GM21526 (cell line): ENCODE measurements around the gene CLEC4G.
A peak's percentile ranks its signal among the peaks of the same experiment; 100 is the strongest.

ENCODE experiments used
- ATAC-seq: cut with Tn5 transposase; IDR thresholded peaks from one replicate; pipeline ENCODE4 v1.9.1; 2021; ENCODE audit warnings: moderate library complexity; ENCODE audit not compliant: unreplicated experiment, low FRiP score

Gene CLEC4G

GRCh38 chr19:7729831-7730285, 2.1 kb downstream of the CLEC4G start:
- no peak for ATAC-seq

GRCh38 chr19:7729211-7729610, 2.7 kb downstream of the CLEC4G start:
- no peak for ATAC-seq

- no peak for ATAC-seq
Observed at GRCh38 chr19:7725791-7726190, 6.1 kb downstream of the CLEC4G start.

- no peak for ATAC-seq
Observed at GRCh38 chr19:7722231-7722651, 9.7 kb downstream of the CLEC4G start.

GRCh38 chr19:7720351-7720750, 11.6 kb downstream of the CLEC4G start:
- no peak for ATAC-seq

- ATAC-seq: no peak
Observed at GRCh38 chr19:7718668-7719067, 13.2 kb downstream of the CLEC4G start.

GRCh38 chr19:7716762-7717161, 15.1 kb downstream of the CLEC4G start:
- no peak for ATAC-seq

GRCh38 chr19:7715671-7716070, 16.2 kb downstream of the CLEC4G start:
- ATAC-seq: no peak

- ATAC-seq: no peak
Observed at GRCh38 chr19:7710616-7711015, 21.3 kb downstream of the CLEC4G start.

- ATAC-seq: no peak
Observed at GRCh38 chr19:7709932-7710460, 21.9 kb downstream of the CLEC4G start.

- ATAC-seq: no peak
Observed at GRCh38 chr19:7706955-7707456, 24.9 kb downstream of the CLEC4G start.

GRCh38 chr19:7706188-7706954, 25.5 kb downstream of the CLEC4G start:
- ATAC-seq: no peak

GRCh38 chr19:7705387-7706187, 26.3 kb downstream of the CLEC4G start:
- ATAC-seq: peak; percentile 31

- ATAC-seq: no peak
Observed at GRCh38 chr19:7704280-7705060, 27.4 kb downstream of the CLEC4G start.

- ATAC-seq: no peak
Observed at GRCh38 chr19:7703332-7703731, 28.6 kb downstream of the CLEC4G start.

- peak; percentile 45 for ATAC-seq
Observed at GRCh38 chr19:7701654-7702457, 30.1 kb downstream of the CLEC4G start, which contains the start of gene FCER2. Gene FCER2, minus strand, starts transcription at chr19:7702131. Its CDS starts 2,371 bp downstream, at chr19:7699760.

- no peak for ATAC-seq
Observed at GRCh38 chr19:7701049-7701653, 30.8 kb downstream of the CLEC4G start.

GRCh38 chr19:7699417-7700401, 32.2 kb downstream of the CLEC4G start:
- no peak for ATAC-seq
